GM23338 (cell line): ENCODE data around the gene CD1E. TPM values are rescaled to one million over a fixed set of nuclear protein-coding genes. Genes with fewer than 3 reads are reported as not detected.
A peak's percentile ranks its signal among the peaks of the same experiment; 100 is the strongest.

Source experiments
- ATAC-seq: fragments of 200-7000 bp; cut with Tn5 transposase; 3 replicates; pipeline ENCODE4 v1.9.1; 2020
- DNase-seq: peaks from one replicate; pipeline ENCODE4 v3.0.0-alpha.2; 2015; ENCODE audit warnings: low spot score
- H2AFZ ChIP-seq: fragments of 200-600 bp; sonication (generic); 2 replicates; pipeline ENCODE4 v1.8.0; 2016; ENCODE audit warnings: antibody characterized with exemption, mild to moderate bottlenecking, moderate library complexity
- H3F3A ChIP-seq: fragments of 200-600 bp; sonication (generic); replicated peaks from 2 replicates; pipeline ENCODE4 v1.8.0; 2017; ENCODE audit warnings: antibody characterized with exemption, mixed run types, low read depth
- H3K27ac ChIP-seq: fragments of 200-600 bp; sonication (generic); 2 replicates; pipeline ENCODE4 v1.6.1; 2016; ENCODE audit warnings: low read depth
- H3K27me3 ChIP-seq: fragments of 200-600 bp; sonication (generic); 2 replicates; pipeline ENCODE4 v1.8.0; 2016; ENCODE audit warnings: mild to moderate bottlenecking, mixed run types, moderate library complexity; ENCODE audit not compliant: insufficient read depth
- H3K36me3 ChIP-seq: fragments of 200-600 bp; sonication (generic); 2 replicates; pipeline ENCODE4 v1.8.0; 2016; ENCODE audit warnings: mild to moderate bottlenecking; ENCODE audit not compliant: insufficient read depth
- H3K4me1 ChIP-seq: fragments of 200-600 bp; sonication (generic); 2 replicates; pipeline ENCODE4 v1.8.0; 2016; ENCODE audit warnings: mild to moderate bottlenecking, moderate library complexity; ENCODE audit not compliant: insufficient read depth
- H3K4me2 ChIP-seq: fragments of 200-600 bp; sonication (generic); 2 replicates; pipeline ENCODE4 v1.7.1; 2017; ENCODE audit warnings: mixed run types
- H3K4me3 ChIP-seq: fragments of 200-600 bp; sonication (generic); 2 replicates; pipeline ENCODE4 v1.6.1; 2016; ENCODE audit warnings: mixed run types
- H3K79me2 ChIP-seq: fragments of 200-600 bp; sonication (generic); replicated peaks from 2 replicates; pipeline ENCODE4 v1.8.0; 2017; ENCODE audit warnings: mild to moderate bottlenecking; ENCODE audit not compliant: insufficient read depth
- H3K9me2 ChIP-seq: fragments of 200-600 bp; sonication (generic); 2 replicates; pipeline ENCODE4 v1.8.0; 2017; ENCODE audit not compliant: insufficient read depth
- H4K20me1 ChIP-seq: fragments of 200-600 bp; sonication (generic); replicated peaks from 2 replicates; pipeline ENCODE4 v1.8.0; 2017; ENCODE audit warnings: mild to moderate bottlenecking; ENCODE audit not compliant: insufficient read depth
- H3K27ac Mint-ChIP-seq: 2 replicates; pipeline ENCODE4 v1.8.0; 2020; ENCODE audit warnings: inconsistent platforms, mild to moderate bottlenecking, moderate library complexity, mixed read lengths
- H3K27me3 Mint-ChIP-seq: 3 replicates; pipeline ENCODE4 v1.8.0; 2022; ENCODE audit warnings: low read depth, mild to moderate bottlenecking, moderate library complexity, mixed read lengths, inconsistent platforms; ENCODE audit not compliant: insufficient read depth, poor library complexity
- H3K36me3 Mint-ChIP-seq: 3 replicates; pipeline ENCODE4 v1.8.0; 2021; ENCODE audit warnings: low read depth, mild to moderate bottlenecking, inconsistent platforms, moderate library complexity, mixed read lengths
- H3K4me1 Mint-ChIP-seq: 3 replicates; pipeline ENCODE4 v1.8.0; 2020; ENCODE audit warnings: mild to moderate bottlenecking, inconsistent platforms, mixed read lengths
- H3K4me3 Mint-ChIP-seq: 3 replicates; pipeline ENCODE4 v1.8.0; 2021; ENCODE audit warnings: moderate library complexity, mild to moderate bottlenecking, inconsistent platforms, mixed read lengths
- H3K9me3 Mint-ChIP-seq: 3 replicates; pipeline ENCODE4 v1.8.0; 2020; ENCODE audit warnings: moderate library complexity, mild to moderate bottlenecking, inconsistent platforms, mixed read lengths
- CREB1 ChIP-seq: fragments of 250-450 bp; sonication (Bioruptor Pico); IDR thresholded peaks from 2 replicates; pipeline ENCODE4 v1.5.0; 2020; ENCODE audit warnings: low read depth, mild to moderate bottlenecking, moderate library complexity
- CTCF ChIP-seq, 2 experiments: fragments of 200-600 bp in 1 of 2; sonication (generic) in 1 of 2; conservative IDR thresholded peaks; 2 replicates each; pipeline versions ENCODE4 v1.5.1 to v1.6.1; 2016 to 2017; ENCODE audit warnings: antibody characterized with exemption in 2 of 2, low read depth in 2 of 2, mild to moderate bottlenecking in 2 of 2, moderate library complexity in 1 of 2
- EZH2 ChIP-seq: fragments of 200-600 bp; sonication (generic); IDR thresholded peaks from one replicate; pipeline ENCODE4 v1.8.0; 2017; ENCODE audit warnings: antibody characterized with exemption, mild to moderate bottlenecking, low read depth; ENCODE audit not compliant: unreplicated experiment
- EZH2phosphoT487 ChIP-seq: fragments of 200-600 bp; sonication (generic); IDR thresholded peaks from one replicate; pipeline ENCODE4 v1.8.1; 2018; ENCODE audit warnings: antibody characterized with exemption; ENCODE audit not compliant: unreplicated experiment
- JUNB ChIP-seq: IDR thresholded peaks from one replicate; pipeline ENCODE4 v1.6.1; 2016; ENCODE audit warnings: antibody characterized with exemption; ENCODE audit not compliant: unreplicated experiment
- NANOG ChIP-seq: IDR thresholded peaks from 2 replicates; pipeline ENCODE4 v1.6.1; 2016; ENCODE audit warnings: antibody characterized with exemption, borderline replicate concordance
- POLR2AphosphoS5 ChIP-seq: IDR thresholded peaks from 2 replicates; pipeline ENCODE4 v1.6.1; 2016; ENCODE audit warnings: antibody characterized with exemption, low read depth
- STAT1 ChIP-seq: IDR thresholded peaks from one replicate; pipeline ENCODE4 v1.6.1; 2016; ENCODE audit warnings: antibody characterized with exemption; ENCODE audit not compliant: unreplicated experiment
- ZNF114 ChIP-seq: fragments of 250-450 bp; sonication (Bioruptor Pico); IDR thresholded peaks from 2 replicates; pipeline ENCODE4 v1.5.0; 2020; ENCODE audit warnings: mild to moderate bottlenecking, moderate library complexity
- ZNF331 ChIP-seq: fragments of 250-450 bp; sonication (Bioruptor Pico); IDR thresholded peaks from 2 replicates; pipeline ENCODE4 v1.5.0; 2020; ENCODE audit warnings: low read depth, mild to moderate bottlenecking, moderate library complexity
- ZNF462 ChIP-seq: fragments of 250-450 bp; sonication (Bioruptor Pico); IDR thresholded peaks from 2 replicates; pipeline ENCODE4 v1.5.0; 2020; ENCODE audit warnings: mild to moderate bottlenecking, moderate library complexity
- polyA plus RNA-seq: library from polyadenylated mRNA; unstranded; fragments of >200 nt; fragmentation: Nextera tagmentation; extraction: Ambion mirVana; gene quantifications from 2 replicates; pipeline ENCODE4 v1.2.1, GENCODE V29; 2016
- total RNA-seq: library from RNA; depleted of rRNA; stranded (reverse); fragments of >200 nt; shearing (Covaris generic); gene quantifications from 2 replicates; pipeline ENCODE4 v1.2.3, GENCODE V29; 2014
- TF ChIP-seq, protein P1 (sequence below): IDR thresholded peaks from one replicate; pipeline ENCODE4 v1.6.1; 2018; ENCODE audit warnings: antibody characterized with exemption; ENCODE audit not compliant: unreplicated experiment
- TF ChIP-seq, protein P2 (sequence below): IDR thresholded peaks from 2 replicates; pipeline ENCODE4 v1.6.1; 2016; ENCODE audit warnings: antibody characterized with exemption

Gene CD1E
- total and polyA plus RNA-seq, 2 experiments from 2014 or later: not detected

- Histone ChIP-seq H3K4me1 (no peaks in the 10 kb centered on the region), H4K20me1 (no peaks in the 10 kb centered on the region), H3K27ac (no peak overlapping the region), H3K9me2 (peaks cover 3% of the 10 kb centered on the region; the same call in 1 of the 2 replicates), H2AFZ (peak overlapping the region; percentile 78; the same call in 1 of the 2 replicates), H3K36me3 (no peaks in the 10 kb centered on the region), H3K27me3 (no peaks in the 10 kb centered on the region), H3F3A (no peaks in the 10 kb centered on the region), H3K79me2 (no peaks in the 10 kb centered on the region), H3K4me2 (no peak overlapping the region), H3K4me3 (no peak overlapping the region)
- Mint-ChIP-seq H3K4me3 (no peak overlapping the region), H3K36me3 (no peaks in the 10 kb centered on the region), H3K27ac (no peak overlapping the region), H3K27me3 (peaks cover 3% of the 10 kb centered on the region), H3K4me1 (no peaks in the 10 kb centered on the region), H3K9me3 (peaks cover 1% of the 10 kb centered on the region; the same call in 1 of the 3 replicates)
- ATAC-seq (no peak), DNase-seq (no peak)
- TF ChIP-seq, protein P1, sequence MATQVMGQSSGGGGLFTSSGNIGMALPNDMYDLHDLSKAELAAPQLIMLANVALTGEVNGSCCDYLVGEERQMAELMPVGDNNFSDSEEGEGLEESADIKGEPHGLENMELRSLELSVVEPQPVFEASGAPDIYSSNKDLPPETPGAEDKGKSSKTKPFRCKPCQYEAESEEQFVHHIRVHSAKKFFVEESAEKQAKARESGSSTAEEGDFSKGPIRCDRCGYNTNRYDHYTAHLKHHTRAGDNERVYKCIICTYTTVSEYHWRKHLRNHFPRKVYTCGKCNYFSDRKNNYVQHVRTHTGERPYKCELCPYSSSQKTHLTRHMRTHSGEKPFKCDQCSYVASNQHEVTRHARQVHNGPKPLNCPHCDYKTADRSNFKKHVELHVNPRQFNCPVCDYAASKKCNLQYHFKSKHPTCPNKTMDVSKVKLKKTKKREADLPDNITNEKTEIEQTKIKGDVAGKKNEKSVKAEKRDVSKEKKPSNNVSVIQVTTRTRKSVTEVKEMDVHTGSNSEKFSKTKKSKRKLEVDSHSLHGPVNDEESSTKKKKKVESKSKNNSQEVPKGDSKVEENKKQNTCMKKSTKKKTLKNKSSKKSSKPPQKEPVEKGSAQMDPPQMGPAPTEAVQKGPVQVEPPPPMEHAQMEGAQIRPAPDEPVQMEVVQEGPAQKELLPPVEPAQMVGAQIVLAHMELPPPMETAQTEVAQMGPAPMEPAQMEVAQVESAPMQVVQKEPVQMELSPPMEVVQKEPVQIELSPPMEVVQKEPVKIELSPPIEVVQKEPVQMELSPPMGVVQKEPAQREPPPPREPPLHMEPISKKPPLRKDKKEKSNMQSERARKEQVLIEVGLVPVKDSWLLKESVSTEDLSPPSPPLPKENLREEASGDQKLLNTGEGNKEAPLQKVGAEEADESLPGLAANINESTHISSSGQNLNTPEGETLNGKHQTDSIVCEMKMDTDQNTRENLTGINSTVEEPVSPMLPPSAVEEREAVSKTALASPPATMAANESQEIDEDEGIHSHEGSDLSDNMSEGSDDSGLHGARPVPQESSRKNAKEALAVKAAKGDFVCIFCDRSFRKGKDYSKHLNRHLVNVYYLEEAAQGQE: no peak
- TF ChIP-seq EZH2phosphoT487 (no peak), POLR2AphosphoS5 (no peak), STAT1 (no peak), ZNF331 (CRISPR knock-in tag) (no peak), ZNF462 (no peak), JUNB (no peak), NANOG (no peak), ZNF114 (CRISPR knock-in tag) (no peak), EZH2 (no peak), CREB1 (CRISPR knock-in tag) (no peak), CTCF (conservative IDR thresholded peaks at IDR 0.05; ENCODE audit: low read depth in 2 of 2) (no peak)
- TF ChIP-seq, protein P2, sequence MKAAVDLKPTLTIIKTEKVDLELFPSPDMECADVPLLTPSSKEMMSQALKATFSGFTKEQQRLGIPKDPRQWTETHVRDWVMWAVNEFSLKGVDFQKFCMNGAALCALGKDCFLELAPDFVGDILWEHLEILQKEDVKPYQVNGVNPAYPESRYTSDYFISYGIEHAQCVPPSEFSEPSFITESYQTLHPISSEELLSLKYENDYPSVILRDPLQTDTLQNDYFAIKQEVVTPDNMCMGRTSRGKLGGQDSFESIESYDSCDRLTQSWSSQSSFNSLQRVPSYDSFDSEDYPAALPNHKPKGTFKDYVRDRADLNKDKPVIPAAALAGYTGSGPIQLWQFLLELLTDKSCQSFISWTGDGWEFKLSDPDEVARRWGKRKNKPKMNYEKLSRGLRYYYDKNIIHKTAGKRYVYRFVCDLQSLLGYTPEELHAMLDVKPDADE: no peak
These were observed 17.7 kb downstream of the CD1E start for GRCh38 chr1:158371188-158371953.
